Rectal smooth muscle tissue (tissue), 1 donor: ENCODE data around the gene POLR3A.

Experiments
- H3K27ac ChIP-seq: one replicate; pipeline ENCODE4 v1.7.0; 2013; ENCODE audit warnings: low read depth, low read length, inconsistent platforms
- H3K27me3 ChIP-seq: one replicate; pipeline ENCODE4 v1.7.0; 2013; ENCODE audit warnings: low read length; ENCODE audit not compliant: control insufficient read depth, insufficient read depth
- H3K36me3 ChIP-seq: one replicate; pipeline ENCODE4 v1.7.0; 2013; ENCODE audit warnings: low read length; ENCODE audit not compliant: control insufficient read depth, insufficient read depth
- H3K4me1 ChIP-seq: one replicate; pipeline ENCODE4 v1.7.0; 2013; ENCODE audit warnings: low read length; ENCODE audit not compliant: control insufficient read depth, insufficient read depth
- H3K4me3 ChIP-seq: one replicate; pipeline ENCODE4 v1.7.0; 2013; ENCODE audit warnings: low read length
- H3K9ac ChIP-seq: one replicate; pipeline ENCODE4 v1.7.0; 2013; ENCODE audit warnings: low read length

POLR3A gene

GRCh38 chr10:77925410-77925794, 103.9 kb downstream of the POLR3A start:
- Histone ChIP-seq H3K27me3 (no peaks in the 10 kb centered on the region), H3K4me1 (peaks cover 23% of the 10 kb centered on the region), H3K36me3 (no peaks in the 10 kb centered on the region), H3K4me3 (peak overlapping the region; percentile 93), H3K9ac (peak overlapping the region; percentile 72), H3K27ac (peak overlapping the region; percentile 88)

GRCh38 chr10:77922566-77923179, 106.6 kb downstream of the POLR3A start:
- no peak overlapping the region for H3K4me3 ChIP-seq
- H3K27me3 ChIP-seq: no peaks in the 10 kb centered on the region
- no peak overlapping the region for H3K27ac ChIP-seq
- no peaks in the 10 kb centered on the region for H3K36me3 ChIP-seq
- H3K9ac ChIP-seq: no peak overlapping the region
- H3K4me1 ChIP-seq: peaks cover 30% of the 10 kb centered on the region

GRCh38 chr10:77922055-77922454, 107.3 kb downstream of the POLR3A start:
- Histone ChIP-seq H3K36me3 (no peaks in the 10 kb centered on the region), H3K4me1 (peaks cover 26% of the 10 kb centered on the region), H3K9ac (no peak overlapping the region), H3K27ac (no peak overlapping the region), H3K4me3 (no peak overlapping the region), H3K27me3 (no peaks in the 10 kb centered on the region)

GRCh38 chr10:77921395-77921794, 107.9 kb downstream of the POLR3A start:
- Histone ChIP-seq H3K27ac (no peak overlapping the region), H3K36me3 (no peaks in the 10 kb centered on the region), H3K27me3 (no peaks in the 10 kb centered on the region), H3K4me1 (peaks cover 26% of the 10 kb centered on the region), H3K9ac (no peak overlapping the region), H3K4me3 (no peak overlapping the region)

- H3K4me1 ChIP-seq: peaks cover 29% of the 10 kb centered on the region
- H3K4me3 ChIP-seq: no peak overlapping the region
- H3K27ac ChIP-seq: no peak overlapping the region
- H3K27me3 ChIP-seq: no peaks in the 10 kb centered on the region
- H3K36me3 ChIP-seq: no peaks in the 10 kb centered on the region
- no peak overlapping the region for H3K9ac ChIP-seq
Measured at GRCh38 chr10:77920495-77920894, 108.8 kb downstream of the POLR3A start.

- Histone ChIP-seq H3K9ac (no peak overlapping the region), H3K36me3 (no peaks in the 10 kb centered on the region), H3K27me3 (no peaks in the 10 kb centered on the region), H3K4me3 (no peak overlapping the region), H3K27ac (no peak overlapping the region), H3K4me1 (peaks cover 23% of the 10 kb centered on the region)
Measured at GRCh38 chr10:77919713-77920108, 109.6 kb downstream of the POLR3A start.
